Ureter (tissue), 1 donor: ENCODE measurements around the gene WNT5B. TPM values are rescaled to one million over a fixed set of nuclear protein-coding genes. Genes with fewer than 3 reads are reported as not detected.
"Not testable (repeated sequence)": the region's sequence is repeated elsewhere in the genome, so short reads cannot be mapped to it uniquely, and the experiment has no call there.

ENCODE experiments used
- DNase-seq: peaks from one replicate; pipeline ENCODE4 v3.0.0-alpha.2; 2020; ENCODE audit warnings: low spot score
- total RNA-seq: library from RNA; stranded (reverse); gene quantifications from one replicate; pipeline ENCODE4 v1.2.4, GENCODE V29; 2023
- donor health status: DM: yes; HTN: yes; CAD: no.

The WNT5B gene
- total RNA-seq, 1 donor from 2014 or later = 7.2 TPM

- DNase-seq = peak; percentile 96
Observed at GRCh38 chr12:1690578-1691122, 61.6 kb downstream of the WNT5B start, which contains the start of gene ADIPOR2. ADIPOR2 (plus strand) TSS chr12:1691070; CDS start chr12:1754344, 63,274 bp downstream.

GRCh38 chr12:1691123-1692007 lies 62.3 kb downstream of the WNT5B start:
- no peak for DNase-seq

DNA sequence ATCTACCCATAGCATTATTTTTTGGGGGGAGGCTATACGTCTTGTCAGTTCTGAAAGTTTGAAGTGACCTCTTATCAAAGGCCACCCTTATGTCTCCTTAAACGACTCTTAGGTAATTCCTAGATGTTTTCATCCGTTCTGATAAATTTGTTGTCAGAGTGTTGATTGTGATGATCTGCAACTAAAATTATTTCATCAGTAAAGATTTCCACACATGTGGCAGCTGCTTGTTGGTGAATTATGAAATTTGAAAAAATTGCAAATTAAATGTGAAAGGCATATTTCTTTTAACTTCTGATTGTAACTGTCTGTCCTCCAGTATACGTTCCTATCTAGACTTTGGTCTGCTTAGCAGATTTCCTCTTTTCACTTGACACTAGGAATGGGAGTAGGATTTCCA lies 63.2 kb downstream of the WNT5B start:
- DNase-seq = no peak

GRCh38 chr12:1692895-1693610 lies 64.0 kb downstream of the WNT5B start:
- no peak for DNase-seq

DNA sequence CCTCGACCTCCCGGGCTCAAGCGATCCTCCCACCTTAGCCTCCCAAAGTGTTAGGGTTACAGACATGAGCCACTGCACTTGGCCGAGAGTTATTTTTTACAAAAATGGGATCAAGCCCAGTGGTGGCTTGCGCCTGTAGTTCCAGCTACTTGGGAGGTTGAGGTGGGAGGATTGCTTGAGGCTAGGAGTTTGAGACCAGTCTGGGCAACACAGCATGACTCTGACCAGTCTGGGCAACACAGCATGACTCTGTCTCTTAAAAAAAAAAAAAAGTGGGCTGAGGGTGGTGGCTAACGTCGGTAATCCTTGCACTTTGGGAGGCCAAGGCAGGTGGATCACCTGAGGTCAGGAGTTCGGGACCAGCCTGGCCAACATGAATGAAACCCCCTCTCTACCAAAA lies 66.1 kb downstream of the WNT5B start:
- DNase-seq = not testable (repeated sequence)

DNA sequence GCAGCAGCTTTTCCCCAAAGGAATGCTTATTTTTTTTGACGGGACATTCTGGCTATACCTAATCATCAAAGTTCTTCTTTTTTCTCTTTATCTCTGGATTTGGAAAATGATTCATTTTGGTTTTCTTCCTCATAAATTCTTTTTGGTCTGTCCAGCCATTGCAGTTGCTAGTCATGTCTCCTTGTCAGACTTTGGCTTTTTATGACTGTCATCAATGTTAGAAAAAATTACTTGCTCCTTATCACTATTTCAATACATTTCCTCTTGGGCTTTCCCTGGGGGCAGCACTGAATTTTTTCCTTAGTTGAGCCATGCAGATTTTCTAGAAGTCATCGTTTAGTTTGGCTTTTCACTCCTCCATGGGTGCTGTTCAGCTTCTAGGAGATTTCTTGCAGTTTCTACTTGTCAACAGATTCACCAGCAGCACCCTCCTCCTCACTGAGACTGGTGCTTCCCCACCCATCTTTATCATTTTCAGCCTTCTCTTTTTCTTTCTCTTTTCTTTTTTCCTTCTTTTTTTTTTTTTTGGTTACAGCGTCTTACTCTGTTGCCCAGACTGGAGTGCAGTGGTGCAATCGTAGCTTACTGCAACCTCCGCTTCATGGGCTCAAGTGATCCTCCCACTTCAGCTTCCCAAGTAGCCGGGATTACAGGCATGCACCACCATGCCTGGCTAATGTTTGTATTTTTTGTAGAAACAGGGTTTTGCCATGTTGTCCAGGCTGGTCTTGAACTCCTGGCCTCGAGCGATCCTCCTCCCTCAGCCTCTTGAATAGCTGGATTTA lies 67.0 kb downstream of the WNT5B start:
- DNase-seq = no peak

- no peak for DNase-seq
Observed at GRCh38 chr12:1696800-1697199, 67.8 kb downstream of the WNT5B start.

Other genes with a start within 250 kb of the WNT5B start
- 12.8 TPM for gene FBXL14, start 34.6 kb upstream of the WNT5B start, total RNA-seq
- gene ADIPOR2, start 61.8 kb downstream of the WNT5B start, total RNA-seq = 46.6 TPM
- not detected for gene LRTM2, start 191.3 kb downstream of the WNT5B start, total RNA-seq